Neuron (in vitro differentiated cells): ENCODE data around the gene CNBP.
A peak's percentile ranks its signal among the peaks of the same experiment; 100 is the strongest.

Experiments
- H2AFZ ChIP-seq: one replicate; pipeline ENCODE4 v1.6.1; 2013; ENCODE audit warnings: low read depth, mild to moderate bottlenecking, inconsistent platforms, low read length, moderate library complexity
- H3K27me3 ChIP-seq: one replicate; pipeline ENCODE4 v1.6.1; 2013; ENCODE audit warnings: low read length; ENCODE audit not compliant: insufficient read depth
- H3K36me3 ChIP-seq: one replicate; pipeline ENCODE4 v1.6.1; 2013; ENCODE audit warnings: low read length; ENCODE audit not compliant: insufficient read depth
- H3K4me1 ChIP-seq: one replicate; pipeline ENCODE4 v1.6.1; 2013; ENCODE audit warnings: low read length; ENCODE audit not compliant: insufficient read depth
- H3K4me3 ChIP-seq: 2 replicates; pipeline ENCODE4 v1.5.1; 2013; ENCODE audit warnings: mild to moderate bottlenecking, low read length, moderate library complexity
- H3K9me3 ChIP-seq: one replicate; pipeline ENCODE4 v1.6.1; 2013; ENCODE audit warnings: low read length

CNBP gene

DNA sequence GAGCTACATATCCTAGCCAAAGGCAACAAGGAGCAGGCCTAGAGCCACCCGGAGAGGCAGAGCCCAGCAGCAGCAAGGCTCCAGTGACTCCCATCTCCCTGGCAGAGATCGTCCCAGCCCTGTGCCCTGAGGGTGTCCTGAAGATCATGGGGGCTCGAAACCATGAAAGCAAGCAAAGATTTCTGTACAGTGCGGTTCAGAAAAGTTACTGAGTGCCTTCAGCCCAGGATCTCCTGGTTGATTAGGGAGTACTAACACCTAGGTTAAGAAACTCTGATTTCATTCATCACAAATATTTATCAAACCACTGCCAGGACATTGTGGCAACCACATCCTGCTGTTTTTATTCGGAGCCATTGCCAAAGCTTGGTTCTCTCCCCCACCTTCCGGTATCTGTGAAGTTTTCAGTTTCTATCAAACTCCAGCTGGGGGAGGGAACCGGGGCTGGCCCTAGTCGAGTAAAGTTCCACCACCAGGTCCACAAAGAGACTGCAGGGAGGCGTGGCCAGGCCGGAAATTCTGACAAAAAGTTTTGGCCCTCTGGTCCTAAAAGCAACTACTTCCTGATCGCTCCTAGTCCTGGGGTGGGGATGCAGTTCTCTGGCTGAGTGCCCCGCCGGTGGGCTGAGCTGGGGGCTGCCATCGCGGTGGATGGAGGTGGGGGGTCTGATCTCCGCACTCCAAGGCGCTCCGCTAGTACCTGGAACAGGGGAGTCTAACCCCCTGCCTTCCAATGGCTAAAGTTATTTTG, 63.3 kb downstream of the CNBP start:
- peak overlapping the region; percentile 83 for H3K4me3 ChIP-seq
- H3K36me3 ChIP-seq, result no peaks in the 10 kb centered on the region
- peaks cover 27% of the 10 kb centered on the region for H3K4me1 ChIP-seq
- no peaks in the 10 kb centered on the region for H3K27me3 ChIP-seq
- peak overlapping the region; percentile 54 for H2AFZ ChIP-seq
- no peaks in the 10 kb centered on the region for H3K9me3 ChIP-seq

GRCh38 chr3:129119365-129120100, 64.2 kb downstream of the CNBP start:
- Histone ChIP-seq H2AFZ (no peak overlapping the region), H3K27me3 (no peaks in the 10 kb centered on the region), H3K4me3 (peak overlapping the region; percentile 83), H3K9me3 (no peaks in the 10 kb centered on the region), H3K36me3 (no peaks in the 10 kb centered on the region), H3K4me1 (peaks cover 27% of the 10 kb centered on the region)

- Histone ChIP-seq H3K36me3 (no peaks in the 10 kb centered on the region), H3K4me1 (peaks cover 27% of the 10 kb centered on the region), H3K4me3 (peak overlapping the region; percentile 83), H3K27me3 (no peaks in the 10 kb centered on the region), H2AFZ (no peak overlapping the region), H3K9me3 (no peaks in the 10 kb centered on the region)
Observed at GRCh38 chr3:129118745-129119144, 65.0 kb downstream of the CNBP start.
